Hepatocyte (in vitro differentiated cells): ENCODE data around the gene LCP1.

Experiments used
- EZH2 ChIP-seq: fragments of 200-600 bp; sonication (generic); IDR thresholded peaks from 2 replicates; pipeline ENCODE4 v1.6.1; 2016; ENCODE audit warnings: antibody characterized with exemption, mild to moderate bottlenecking, borderline replicate concordance
- TF ChIP-seq, protein P1 (sequence below): fragments of 200-600 bp; sonication (generic); IDR thresholded peaks from 2 replicates; pipeline ENCODE4 v1.5.1; 2016; ENCODE audit warnings: antibody characterized with exemption, mild to moderate bottlenecking; ENCODE audit not compliant: poor library complexity

DNA sequence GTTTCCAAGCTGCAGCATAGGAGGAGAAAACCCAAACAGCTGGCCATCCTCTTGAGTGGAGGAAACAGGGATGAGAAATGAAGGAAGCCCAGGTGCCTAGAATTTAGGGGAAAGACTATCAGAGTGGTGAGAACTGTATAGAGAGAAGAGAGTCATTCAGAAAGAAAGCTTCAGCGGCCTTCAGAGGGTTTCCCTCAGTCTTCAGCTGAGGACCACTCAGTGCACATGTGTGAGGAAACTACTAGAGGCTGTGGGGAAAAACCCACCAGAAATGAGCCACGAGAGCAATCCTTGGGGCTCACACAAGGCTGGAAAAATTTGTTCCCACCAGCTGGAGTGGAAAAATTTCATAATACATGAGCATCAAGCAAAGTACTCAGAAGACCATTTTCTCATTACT lies 41.9 kb downstream of the LCP1 start:
- TF ChIP-seq, protein P1, sequence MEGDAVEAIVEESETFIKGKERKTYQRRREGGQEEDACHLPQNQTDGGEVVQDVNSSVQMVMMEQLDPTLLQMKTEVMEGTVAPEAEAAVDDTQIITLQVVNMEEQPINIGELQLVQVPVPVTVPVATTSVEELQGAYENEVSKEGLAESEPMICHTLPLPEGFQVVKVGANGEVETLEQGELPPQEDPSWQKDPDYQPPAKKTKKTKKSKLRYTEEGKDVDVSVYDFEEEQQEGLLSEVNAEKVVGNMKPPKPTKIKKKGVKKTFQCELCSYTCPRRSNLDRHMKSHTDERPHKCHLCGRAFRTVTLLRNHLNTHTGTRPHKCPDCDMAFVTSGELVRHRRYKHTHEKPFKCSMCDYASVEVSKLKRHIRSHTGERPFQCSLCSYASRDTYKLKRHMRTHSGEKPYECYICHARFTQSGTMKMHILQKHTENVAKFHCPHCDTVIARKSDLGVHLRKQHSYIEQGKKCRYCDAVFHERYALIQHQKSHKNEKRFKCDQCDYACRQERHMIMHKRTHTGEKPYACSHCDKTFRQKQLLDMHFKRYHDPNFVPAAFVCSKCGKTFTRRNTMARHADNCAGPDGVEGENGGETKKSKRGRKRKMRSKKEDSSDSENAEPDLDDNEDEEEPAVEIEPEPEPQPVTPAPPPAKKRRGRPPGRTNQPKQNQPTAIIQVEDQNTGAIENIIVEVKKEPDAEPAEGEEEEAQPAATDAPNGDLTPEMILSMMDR = no peak
- TF ChIP-seq EZH2 = no peak
